ENCODE measurements around the gene A3GALT2. TPM values are rescaled to one million over a fixed set of nuclear protein-coding genes. Genes with fewer than 3 reads are reported as not detected.

A3GALT2 gene
- not detected in 2 replicates for total RNA-seq
- not detected for total RNA-seq (2013)
- not detected in 2 replicates for polyA plus RNA-seq
- 0.36 TPM in 1 of 2 replicates, not detected in the other for polyA minus RNA-seq

DNA sequence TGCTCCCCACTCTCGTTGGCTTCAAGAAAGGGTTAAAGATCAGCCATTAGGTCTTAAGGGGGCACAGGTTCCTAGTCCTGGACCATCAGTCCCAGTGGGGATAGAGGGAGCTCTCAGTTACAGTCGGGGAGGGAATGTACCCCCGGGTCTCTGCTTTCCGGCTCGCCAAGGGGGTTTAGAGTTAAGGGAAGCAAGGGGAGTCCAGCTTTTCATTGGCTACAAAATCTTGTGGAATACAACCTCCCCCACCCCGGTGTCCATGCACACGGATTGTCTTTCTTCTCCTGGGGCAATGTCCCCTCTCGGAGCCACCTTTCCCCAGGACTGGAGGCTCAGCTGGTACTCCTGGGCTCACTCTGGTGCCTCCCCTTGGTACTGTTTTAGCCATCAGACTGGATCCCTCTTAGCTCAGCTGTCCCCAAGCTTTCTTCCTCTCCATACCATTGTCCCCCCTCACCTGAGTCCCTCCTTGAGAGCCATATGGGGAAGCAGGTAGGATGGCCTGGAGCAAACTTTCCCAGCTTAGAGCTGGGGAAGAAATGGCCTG is at the start of gene A3GALT2:
TSS of gene A3GALT2 (minus strand) at position 480 of the 547 bp plus-strand sequence. CDS start at position 480, 0 bp downstream.
- intact Hi-C loops (cut with micrococcal nuclease) = no loop called here
- Histone ChIP-seq H3K9ac (ENCODE audit: low read length) (no peak within 1 kb of the TSS), H3K4me3 (ENCODE audit: control extremely low read depth in 1 of 5, extremely low read depth in 1 of 5, insufficient read depth in 1 of 5, low read depth in 2 of 5, low read length in 4 of 5) (no peak within 1 kb of the TSS), H4K20me1 (ENCODE audit: control insufficient read depth, insufficient read depth, low read length, poor library complexity, severe bottlenecking) (no peaks in the 10 kb centered on the region), H3K27ac (ENCODE audit: low read length in 2 of 2) (no peak within 1 kb of the TSS), H3K79me2 (ENCODE audit: control insufficient read depth, insufficient read depth, low read length) (no peaks in the 10 kb centered on the region), H2AFZ (ENCODE audit: insufficient read depth, low read depth, low read length, poor library complexity, severe bottlenecking) (no peak within 1 kb of the TSS), H3K36me3 (replicated peaks in 1 of 2; ENCODE audit: control extremely low read depth in 1 of 2, control insufficient read depth in 1 of 2, extremely low read depth in 1 of 2, insufficient read depth in 2 of 2, low read length in 1 of 2) (peaks cover 0 to 24% of the 10 kb centered on the region in 2 experiments), H3K27me3 (replicated peaks in 1 of 4; ENCODE audit: control extremely low read depth in 1 of 4, control insufficient read depth in 3 of 4, insufficient read depth in 4 of 4, low read length in 3 of 4) (no peaks in the 10 kb centered on the region), H3K9me3 (ENCODE audit: control extremely low read depth in 1 of 3, control insufficient read depth in 2 of 3, insufficient read depth in 1 of 3, low read length in 2 of 3) (no peaks in the 10 kb centered on the region), H3K4me1 (ENCODE audit: control insufficient read depth in 2 of 2, insufficient read depth in 2 of 2, low read length in 2 of 2) (no peaks in the 10 kb centered on the region), H3K4me2 (replicated peaks; ENCODE audit: low read depth, low read length, poor library complexity, severe bottlenecking) (no peak within 1 kb of the TSS)
- Mint-ChIP-seq H3K4me3 (no peak within 1 kb of the TSS), H3K27me3 (no peaks in the 10 kb centered on the region), H3K4me1 (no peaks in the 10 kb centered on the region), H3K27ac (no peak within 1 kb of the TSS), H3K9me3 (ENCODE audit: insufficient read depth) (no peaks in the 10 kb centered on the region)
- POLR2A ChIA-PET = no interaction called here
- DNase-seq (no peak), ATAC-seq (ENCODE audit: low read depth) (no peak)
- WGBS (ENCODE audit: insufficient coverage) = 87% methylated on average over 4 of the region's 8 CpGs
- CTCF ChIA-PET = interaction anchor here (1.1 kb wide), 1 partner anchor 25 kb away, joined by 4 read pairs; no protein-coding TSS in a partner anchor
- TF ChIP-seq EZH2 (IDR thresholded peaks at IDR 0.05; ENCODE audit: borderline replicate concordance, insufficient read depth, low read depth, low read length, poor library complexity, severe bottlenecking) = no peak
- TF ChIP-seq, protein P1, sequence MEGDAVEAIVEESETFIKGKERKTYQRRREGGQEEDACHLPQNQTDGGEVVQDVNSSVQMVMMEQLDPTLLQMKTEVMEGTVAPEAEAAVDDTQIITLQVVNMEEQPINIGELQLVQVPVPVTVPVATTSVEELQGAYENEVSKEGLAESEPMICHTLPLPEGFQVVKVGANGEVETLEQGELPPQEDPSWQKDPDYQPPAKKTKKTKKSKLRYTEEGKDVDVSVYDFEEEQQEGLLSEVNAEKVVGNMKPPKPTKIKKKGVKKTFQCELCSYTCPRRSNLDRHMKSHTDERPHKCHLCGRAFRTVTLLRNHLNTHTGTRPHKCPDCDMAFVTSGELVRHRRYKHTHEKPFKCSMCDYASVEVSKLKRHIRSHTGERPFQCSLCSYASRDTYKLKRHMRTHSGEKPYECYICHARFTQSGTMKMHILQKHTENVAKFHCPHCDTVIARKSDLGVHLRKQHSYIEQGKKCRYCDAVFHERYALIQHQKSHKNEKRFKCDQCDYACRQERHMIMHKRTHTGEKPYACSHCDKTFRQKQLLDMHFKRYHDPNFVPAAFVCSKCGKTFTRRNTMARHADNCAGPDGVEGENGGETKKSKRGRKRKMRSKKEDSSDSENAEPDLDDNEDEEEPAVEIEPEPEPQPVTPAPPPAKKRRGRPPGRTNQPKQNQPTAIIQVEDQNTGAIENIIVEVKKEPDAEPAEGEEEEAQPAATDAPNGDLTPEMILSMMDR (IDR thresholded peaks at IDR 0.05) = no peak

DNA sequence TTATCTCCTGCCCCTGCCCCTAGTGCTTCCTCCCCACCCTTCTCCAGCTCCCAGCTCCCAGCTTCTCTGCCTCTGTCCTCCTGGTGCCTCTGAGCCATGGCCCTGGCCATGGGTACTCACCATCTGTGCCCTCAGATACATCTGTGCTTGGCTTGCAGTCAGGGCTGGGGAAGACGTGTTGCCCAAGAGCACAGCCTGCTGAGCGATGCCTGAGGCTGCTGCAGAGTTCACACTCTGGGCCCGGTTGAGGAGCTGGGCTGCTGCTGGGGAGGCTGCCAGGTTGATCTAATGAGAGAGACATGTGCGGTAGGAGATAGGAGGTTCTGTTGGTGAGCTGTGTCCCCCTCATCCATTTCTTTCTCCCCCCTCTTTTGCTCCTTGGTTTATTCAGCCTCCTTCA is 49.4 kb upstream of the A3GALT2 start:
- Histone ChIP-seq H3K4me3 (ENCODE audit: control extremely low read depth in 1 of 5, extremely low read depth in 1 of 5, insufficient read depth in 1 of 5, low read depth in 2 of 5, low read length in 4 of 5) (no peak overlapping the region), H2AFZ (ENCODE audit: insufficient read depth, low read depth, low read length, poor library complexity, severe bottlenecking) (no peak overlapping the region), H4K20me1 (ENCODE audit: control insufficient read depth, insufficient read depth, low read length, poor library complexity, severe bottlenecking) (no peaks in the 10 kb centered on the region), H3K9me3 (ENCODE audit: control extremely low read depth in 1 of 3, control insufficient read depth in 2 of 3, insufficient read depth in 1 of 3, low read length in 2 of 3) (no peaks in the 10 kb centered on the region), H3K4me2 (replicated peaks; ENCODE audit: low read depth, low read length, poor library complexity, severe bottlenecking) (no peak overlapping the region), H3K79me2 (ENCODE audit: control insufficient read depth, insufficient read depth, low read length) (no peaks in the 10 kb centered on the region), H3K27me3 (replicated peaks in 1 of 4; ENCODE audit: control extremely low read depth in 1 of 4, control insufficient read depth in 3 of 4, insufficient read depth in 4 of 4, low read length in 3 of 4) (peaks cover 0 to 10% (median 3%) of the 10 kb centered on the region in 4 experiments), H3K27ac (ENCODE audit: low read length in 2 of 2) (no peak overlapping the region), H3K9ac (ENCODE audit: low read length) (no peak overlapping the region), H3K36me3 (replicated peaks in 1 of 2; ENCODE audit: control extremely low read depth in 1 of 2, control insufficient read depth in 1 of 2, extremely low read depth in 1 of 2, insufficient read depth in 2 of 2, low read length in 1 of 2) (no peaks in the 10 kb centered on the region), H3K4me1 (ENCODE audit: control insufficient read depth in 2 of 2, insufficient read depth in 2 of 2, low read length in 2 of 2) (peaks cover 4 to 5% of the 10 kb centered on the region in 2 donors)
- Mint-ChIP-seq H3K9me3 (ENCODE audit: insufficient read depth) (no peaks in the 10 kb centered on the region), H3K4me3 (no peak overlapping the region), H3K27ac (no peak overlapping the region), H3K27me3 (peaks cover 22% of the 10 kb centered on the region), H3K4me1 (no peaks in the 10 kb centered on the region)
- intact Hi-C loops (cut with micrococcal nuclease) = no loop called here
- ATAC-seq (ENCODE audit: low read depth) = no peak
- 100% methylated on average over 2 of the region's 4 CpGs for WGBS (ENCODE audit: insufficient coverage)
- POLR2A ChIA-PET = interaction anchor here (0.5 kb wide), 1 partner anchor 314 kb away, joined by 3 read pairs; no protein-coding TSS in a partner anchor
- CTCF ChIA-PET = interaction anchor here (0.7 to 10.4 kb wide), 4 partner anchors 9 to 100 kb away, joined by 3 to 148 read pairs (median 22); partner anchors contain the start of gene ZSCAN20
- DNase-seq = no peak
- TF ChIP-seq, protein P1 (IDR thresholded peaks at IDR 0.05) = no peak
- TF ChIP-seq EZH2 (IDR thresholded peaks at IDR 0.05; ENCODE audit: borderline replicate concordance, insufficient read depth, low read depth, low read length, poor library complexity, severe bottlenecking) = no peak
